Fibroblast of peridontal ligament (primary cell): ENCODE measurements around the gene NDUFB11.

Source experiments
- DNase-seq: peaks from one replicate; pipeline ENCODE4 v3.0.0-alpha.2; 2010; ENCODE audit errors: extremely low read depth

The NDUFB11 gene

GRCh38 chrX:47174846-47175587, 30.5 kb upstream of the NDUFB11 start:
- DNase-seq = no peak

- no peak for DNase-seq
Observed at GRCh38 chrX:47174376-47174775, 29.9 kb upstream of the NDUFB11 start.

- DNase-seq = no peak
Observed at GRCh38 chrX:47172971-47173792, 28.7 kb upstream of the NDUFB11 start.

GRCh38 chrX:47172549-47172948, 28.0 kb upstream of the NDUFB11 start:
- no peak for DNase-seq

GRCh38 chrX:47171996-47172395, 27.5 kb upstream of the NDUFB11 start:
- DNase-seq = no peak

- no peak for DNase-seq
Observed at GRCh38 chrX:47170861-47171692, 26.6 kb upstream of the NDUFB11 start.

GRCh38 chrX:47169726-47170515, 25.4 kb upstream of the NDUFB11 start:
- peak; percentile 47 for DNase-seq

GRCh38 chrX:47169273-47169672, 24.8 kb upstream of the NDUFB11 start:
- no peak for DNase-seq

- DNase-seq = no peak
Observed at GRCh38 chrX:47168495-47169073, 24.1 kb upstream of the NDUFB11 start.

GRCh38 chrX:47166126-47166525, 21.6 kb upstream of the NDUFB11 start:
- DNase-seq = peak; percentile 67

- no peak for DNase-seq
Observed at GRCh38 chrX:47164420-47164819, 19.9 kb upstream of the NDUFB11 start.

- no peak for DNase-seq
Observed at GRCh38 chrX:47162927-47163583, 18.6 kb upstream of the NDUFB11 start.

GRCh38 chrX:47160781-47161180, 16.3 kb upstream of the NDUFB11 start:
- no peak for DNase-seq

- no peak for DNase-seq
Observed at GRCh38 chrX:47158781-47159180, 14.3 kb upstream of the NDUFB11 start.

- DNase-seq = no peak
Observed at GRCh38 chrX:47158131-47158530, 13.6 kb upstream of the NDUFB11 start.

GRCh38 chrX:47156611-47157520, 12.4 kb upstream of the NDUFB11 start:
- DNase-seq = no peak

GRCh38 chrX:47151435-47151834, 6.9 kb upstream of the NDUFB11 start:
- DNase-seq = no peak

- no peak for DNase-seq
Observed at GRCh38 chrX:47148946-47149345, 4.4 kb upstream of the NDUFB11 start.
